HG02610 (cell line): ENCODE measurements around the gene MRPL22.
"Not testable (repeated sequence)": the region's sequence is repeated elsewhere in the genome, so short reads cannot be mapped to it uniquely, and the experiment has no call there.

Experiments
- ATAC-seq: cut with Tn5 transposase; IDR thresholded peaks from one replicate; pipeline ENCODE4 v1.9.1; 2021; ENCODE audit warnings: mild to moderate bottlenecking, moderate library complexity; ENCODE audit not compliant: unreplicated experiment

The MRPL22 gene

GRCh38 chr5:154989626-154990025 lies 48.8 kb downstream of the MRPL22 start:
- ATAC-seq, result no peak

- ATAC-seq, result no peak
These were observed 52.6 kb downstream of the MRPL22 start for GRCh38 chr5:154993461-154993860.

- ATAC-seq, result no peak
These were observed 54.8 kb downstream of the MRPL22 start for GRCh38 chr5:154995679-154996078.

- no peak for ATAC-seq
These were observed 56.9 kb downstream of the MRPL22 start for GRCh38 chr5:154997746-154998145.

- ATAC-seq, result peak; percentile 54
These were observed 59.0 kb downstream of the MRPL22 start for GRCh38 chr5:154999865-155000264.

GRCh38 chr5:155001523-155001922 lies 60.6 kb downstream of the MRPL22 start:
- ATAC-seq, result no peak

GRCh38 chr5:155002722-155003121 lies 61.8 kb downstream of the MRPL22 start:
- not testable (repeated sequence) for ATAC-seq

GRCh38 chr5:155004138-155004744 lies 63.4 kb downstream of the MRPL22 start:
- ATAC-seq, result no peak

- ATAC-seq, result not testable (repeated sequence)
These were observed 65.4 kb downstream of the MRPL22 start for GRCh38 chr5:155006265-155006664.

GRCh38 chr5:155008669-155009068 lies 67.8 kb downstream of the MRPL22 start:
- ATAC-seq, result no peak

- no peak for ATAC-seq
These were observed 70.0 kb downstream of the MRPL22 start for GRCh38 chr5:155010881-155011280.

- ATAC-seq, result no peak
These were observed 72.7 kb downstream of the MRPL22 start, which contains the start of gene KIF4B for GRCh38 chr5:155013526-155013925. Gene KIF4B, plus strand, starts transcription at chr5:155013755. Its CDS starts 105 bp downstream, at chr5:155013860.

GRCh38 chr5:155015239-155015638 lies 74.4 kb downstream of the MRPL22 start:
- no peak for ATAC-seq

GRCh38 chr5:155017610-155018009 lies 76.7 kb downstream of the MRPL22 start:
- ATAC-seq, result peak; percentile 97
